CMK (cell line): Measurements from ENCODE around the gene TLR9.
"Not testable (repeated sequence)": the region's sequence is repeated elsewhere in the genome, so short reads cannot be mapped to it uniquely, and the experiment has no call there.

Experiments used
- DNase-seq: peaks from one replicate; pipeline ENCODE4 v3.0.0-alpha.2; 2010; ENCODE audit warnings: low read depth

The TLR9 gene, protein sequence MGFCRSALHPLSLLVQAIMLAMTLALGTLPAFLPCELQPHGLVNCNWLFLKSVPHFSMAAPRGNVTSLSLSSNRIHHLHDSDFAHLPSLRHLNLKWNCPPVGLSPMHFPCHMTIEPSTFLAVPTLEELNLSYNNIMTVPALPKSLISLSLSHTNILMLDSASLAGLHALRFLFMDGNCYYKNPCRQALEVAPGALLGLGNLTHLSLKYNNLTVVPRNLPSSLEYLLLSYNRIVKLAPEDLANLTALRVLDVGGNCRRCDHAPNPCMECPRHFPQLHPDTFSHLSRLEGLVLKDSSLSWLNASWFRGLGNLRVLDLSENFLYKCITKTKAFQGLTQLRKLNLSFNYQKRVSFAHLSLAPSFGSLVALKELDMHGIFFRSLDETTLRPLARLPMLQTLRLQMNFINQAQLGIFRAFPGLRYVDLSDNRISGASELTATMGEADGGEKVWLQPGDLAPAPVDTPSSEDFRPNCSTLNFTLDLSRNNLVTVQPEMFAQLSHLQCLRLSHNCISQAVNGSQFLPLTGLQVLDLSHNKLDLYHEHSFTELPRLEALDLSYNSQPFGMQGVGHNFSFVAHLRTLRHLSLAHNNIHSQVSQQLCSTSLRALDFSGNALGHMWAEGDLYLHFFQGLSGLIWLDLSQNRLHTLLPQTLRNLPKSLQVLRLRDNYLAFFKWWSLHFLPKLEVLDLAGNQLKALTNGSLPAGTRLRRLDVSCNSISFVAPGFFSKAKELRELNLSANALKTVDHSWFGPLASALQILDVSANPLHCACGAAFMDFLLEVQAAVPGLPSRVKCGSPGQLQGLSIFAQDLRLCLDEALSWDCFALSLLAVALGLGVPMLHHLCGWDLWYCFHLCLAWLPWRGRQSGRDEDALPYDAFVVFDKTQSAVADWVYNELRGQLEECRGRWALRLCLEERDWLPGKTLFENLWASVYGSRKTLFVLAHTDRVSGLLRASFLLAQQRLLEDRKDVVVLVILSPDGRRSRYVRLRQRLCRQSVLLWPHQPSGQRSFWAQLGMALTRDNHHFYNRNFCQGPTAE

DNA sequence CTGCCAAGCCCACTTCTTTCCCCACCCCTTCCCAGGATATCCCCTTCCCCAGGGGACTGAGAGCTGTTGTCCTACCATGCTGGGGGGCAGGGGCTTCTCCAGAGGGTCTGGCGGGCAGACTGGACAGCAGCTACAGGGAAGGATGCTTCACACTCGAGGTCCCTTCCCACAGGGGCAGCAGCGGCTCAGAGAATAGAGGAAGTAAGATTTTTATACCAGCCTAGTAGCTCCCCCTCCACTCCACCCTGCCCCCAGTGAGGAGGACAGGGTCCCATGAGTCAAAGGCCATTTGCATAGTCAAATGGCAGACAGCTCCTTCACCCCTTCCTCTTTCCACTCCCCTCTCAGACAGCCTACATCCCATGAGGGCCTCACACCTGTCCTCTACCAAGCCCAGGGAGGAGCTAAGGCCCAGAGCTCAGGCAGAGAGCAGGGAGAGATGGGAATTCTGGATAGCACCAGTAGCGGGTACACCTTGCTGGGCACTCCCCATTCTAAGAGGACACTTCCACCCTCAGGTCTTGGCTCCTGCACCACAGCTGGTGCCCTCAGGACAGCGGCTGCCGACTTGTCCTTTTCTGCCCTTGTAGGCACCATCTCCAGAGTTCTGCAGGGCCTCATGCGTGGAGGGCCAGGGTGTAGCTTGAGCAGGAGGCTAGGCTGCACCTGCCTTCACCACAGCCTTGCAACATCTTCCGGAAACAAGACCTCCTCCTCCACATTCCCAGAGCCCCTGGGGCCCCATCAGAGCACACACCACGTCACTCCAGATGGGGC is at the start of gene TLR9:
TLR9 (minus strand) TSS at position 194 of the 777 bp plus-strand sequence; CDS start at position 78, 116 bp downstream.
- DNase-seq = no peak

DNA sequence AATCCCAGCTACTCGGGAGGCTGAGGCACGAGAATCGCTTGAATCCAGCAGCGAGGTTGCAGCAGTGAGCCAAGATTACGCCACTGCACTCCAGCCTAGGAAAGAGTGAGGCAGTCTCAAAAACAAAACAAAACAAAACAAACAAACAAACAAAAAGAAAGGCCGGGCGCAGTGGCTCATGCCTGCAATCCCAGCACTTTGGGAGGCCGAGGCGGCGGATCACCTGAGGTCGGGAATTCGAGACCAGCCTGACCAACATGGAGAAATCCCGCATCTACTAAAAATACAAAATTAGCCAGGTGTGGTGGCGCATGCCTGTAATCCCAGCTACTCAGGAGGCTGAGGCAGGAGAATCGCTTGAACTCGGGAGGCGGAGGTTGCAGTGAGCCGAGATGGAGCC is 49.3 kb upstream of the TLR9 start:
- DNase-seq = not testable (repeated sequence)

DNA sequence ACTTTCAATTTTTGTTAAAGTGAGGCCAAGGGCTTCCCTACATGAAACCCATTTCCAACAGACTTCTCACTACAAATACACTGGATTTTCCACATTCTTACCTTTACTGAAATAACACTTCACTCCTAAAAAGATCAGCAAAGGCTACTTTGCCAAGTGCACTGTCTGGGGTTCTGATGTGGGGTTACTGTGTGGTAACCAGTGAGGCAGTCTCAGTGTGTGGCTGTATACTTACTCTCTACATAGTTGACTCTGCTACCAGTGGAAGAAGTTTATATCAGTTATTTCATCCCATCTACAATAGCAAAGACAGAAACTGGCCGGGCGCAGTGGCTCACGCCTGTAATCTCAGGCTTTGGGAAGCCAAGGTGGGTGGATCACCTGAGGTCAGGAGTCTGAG is 47.4 kb upstream of the TLR9 start:
- no peak for DNase-seq

DNA sequence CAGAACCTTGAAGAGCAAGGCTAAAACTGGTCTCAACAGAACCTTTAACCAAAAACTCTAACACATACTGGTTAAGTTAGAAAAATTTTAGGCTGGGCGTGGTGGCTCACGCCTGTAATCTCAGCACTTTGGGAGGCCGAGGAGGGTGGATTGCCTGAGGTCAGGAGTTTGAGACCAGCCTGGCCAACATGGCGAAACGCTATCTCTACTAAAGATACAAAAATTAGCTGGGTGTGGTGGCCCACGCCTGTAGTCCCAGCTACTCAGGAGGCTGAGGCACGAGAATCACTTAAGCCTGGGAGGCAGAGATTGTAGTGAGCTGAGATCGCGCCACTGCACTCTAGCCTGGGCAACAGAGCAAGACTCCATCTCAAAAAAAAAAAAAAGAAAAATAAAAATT is 46.7 kb upstream of the TLR9 start:
- not testable (repeated sequence) for DNase-seq

DNA sequence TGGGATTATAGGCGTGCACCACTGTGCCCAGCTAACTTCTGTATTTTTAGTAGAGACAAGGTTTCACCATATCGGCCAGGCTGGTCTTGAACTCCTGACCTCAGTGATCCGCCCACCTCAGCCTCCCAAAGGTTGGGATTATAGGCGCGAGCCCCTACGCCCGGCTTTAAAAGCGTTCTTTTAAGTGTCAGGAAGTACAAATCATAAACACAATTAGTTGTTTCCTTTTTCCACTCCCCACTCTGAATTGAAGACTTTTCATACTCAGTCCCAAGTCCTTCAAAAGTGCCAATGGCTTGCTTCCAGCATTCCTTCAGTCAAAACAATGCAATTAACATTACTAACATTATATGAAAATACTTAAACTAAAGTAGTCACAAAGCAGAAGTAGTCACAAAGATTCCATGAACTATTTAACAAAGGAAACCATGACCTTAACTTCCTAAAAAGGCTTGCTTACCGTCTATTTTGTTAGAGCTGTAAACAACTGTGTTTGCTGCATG is 44.9 kb upstream of the TLR9 start:
- DNase-seq = no peak

DNA sequence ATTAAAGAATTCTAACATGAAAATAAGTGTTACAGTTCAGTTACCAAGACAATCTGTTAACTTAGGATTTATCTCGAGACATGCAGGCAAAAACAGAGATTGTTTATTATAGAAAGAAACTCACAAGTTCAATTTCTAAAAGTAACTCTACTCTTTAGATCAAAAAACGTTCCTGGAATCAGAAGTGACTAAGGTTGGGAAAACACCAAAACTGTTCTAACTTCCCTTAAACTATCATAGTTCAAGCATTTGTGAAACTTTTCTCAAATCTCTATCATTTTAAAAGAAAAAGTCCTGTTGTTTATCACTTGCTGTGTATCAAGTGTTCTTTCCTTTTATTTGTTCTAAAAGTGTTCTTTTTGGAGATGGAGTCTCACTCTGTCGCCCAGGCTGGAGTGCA is 44.3 kb upstream of the TLR9 start:
- DNase-seq = no peak

DNA sequence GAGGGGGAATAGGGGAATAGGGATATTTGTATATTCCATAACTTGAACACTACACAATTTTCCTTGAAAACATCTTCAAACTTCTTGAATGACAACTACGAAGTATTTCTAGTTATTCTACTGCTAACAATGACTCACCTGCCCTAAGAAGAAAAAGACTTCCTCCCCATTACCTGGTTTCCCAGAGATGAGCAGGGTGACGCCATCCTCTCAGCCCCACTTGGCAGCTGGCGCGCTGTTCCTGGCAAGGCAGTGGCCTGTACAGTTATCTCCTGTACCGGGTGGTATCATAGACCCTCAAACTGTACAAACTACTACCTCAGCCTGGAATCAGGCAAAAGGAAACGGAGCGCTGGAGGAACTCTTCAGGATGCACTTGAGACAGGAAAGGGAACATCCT is 42.6 kb upstream of the TLR9 start:
- no peak for DNase-seq

DNA sequence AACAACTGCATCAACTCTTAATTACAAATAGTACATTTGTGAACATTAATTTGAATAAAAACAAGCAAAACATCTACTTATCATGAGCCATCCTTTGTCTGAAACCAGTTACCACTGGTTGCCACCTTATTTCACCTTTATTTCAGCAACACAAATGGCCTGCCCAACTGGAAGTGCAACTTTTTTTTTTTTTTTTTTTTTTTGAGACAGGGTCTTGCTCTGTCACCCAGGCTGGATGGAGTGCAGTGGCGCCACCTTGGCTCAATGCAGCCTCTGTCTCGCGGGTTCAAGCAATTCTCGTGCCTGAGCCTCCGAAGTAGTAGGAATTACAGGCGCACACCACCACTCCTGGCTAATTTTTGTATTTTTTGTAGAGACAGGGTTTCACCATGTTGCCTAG is 39.9 kb upstream of the TLR9 start:
- DNase-seq = no peak

DNA sequence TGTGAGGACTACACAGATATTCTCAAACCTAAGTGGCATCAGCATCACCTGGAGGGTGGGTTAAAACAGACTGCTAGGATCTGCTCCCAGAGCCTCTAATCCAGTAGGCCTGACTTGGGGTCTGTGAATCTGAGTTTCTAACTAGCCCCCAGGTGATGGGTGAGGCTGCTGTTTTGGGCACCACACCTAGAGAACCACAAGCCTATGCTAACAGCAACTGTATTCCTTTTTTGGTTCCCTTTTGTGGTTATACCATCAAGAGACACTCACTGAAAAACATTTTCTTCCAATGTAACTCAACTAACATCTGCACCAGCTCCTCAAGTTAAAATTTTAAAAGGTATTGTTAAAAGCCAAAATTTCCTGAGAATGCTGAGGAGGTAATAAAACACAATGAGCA is 37.0 kb upstream of the TLR9 start:
- no peak for DNase-seq

DNA sequence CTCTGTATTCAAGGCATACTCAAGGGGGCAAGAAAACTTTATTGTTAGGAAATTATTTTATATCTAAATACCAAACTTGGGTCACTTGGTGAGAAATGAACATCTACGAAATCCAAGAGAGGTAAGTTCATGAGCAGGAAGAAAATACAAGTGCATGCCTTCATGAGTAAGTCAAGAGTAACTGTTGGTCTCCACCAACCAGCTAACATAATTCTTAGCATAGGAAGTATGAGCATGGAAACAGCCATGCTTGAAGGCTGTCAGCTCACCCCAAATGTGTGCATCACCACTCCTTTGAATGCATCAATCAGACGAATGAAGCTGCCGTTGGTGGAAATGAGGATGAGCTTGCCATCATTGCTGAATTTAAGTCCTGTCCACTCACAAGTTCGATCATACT is 34.0 kb upstream of the TLR9 start:
- no peak for DNase-seq

DNA sequence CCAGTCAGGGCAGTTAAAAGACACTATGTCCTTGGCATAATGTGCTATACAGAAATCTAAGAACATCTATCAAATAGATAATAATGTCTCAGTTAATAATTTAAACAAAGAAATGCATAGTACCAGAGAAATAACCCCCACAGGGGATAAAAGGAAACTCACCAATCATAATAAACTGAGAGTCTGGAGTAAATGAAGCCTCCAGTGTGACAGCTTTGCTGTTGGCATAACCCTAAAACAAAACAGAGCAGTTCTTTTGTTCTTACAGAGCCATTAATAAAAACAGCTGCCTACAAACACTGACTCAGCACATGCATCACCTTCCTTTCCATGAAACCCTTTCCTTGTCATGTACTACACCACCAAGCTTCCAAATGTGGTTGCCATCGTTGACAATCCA is 33.6 kb upstream of the TLR9 start:
- DNase-seq = no peak

DNA sequence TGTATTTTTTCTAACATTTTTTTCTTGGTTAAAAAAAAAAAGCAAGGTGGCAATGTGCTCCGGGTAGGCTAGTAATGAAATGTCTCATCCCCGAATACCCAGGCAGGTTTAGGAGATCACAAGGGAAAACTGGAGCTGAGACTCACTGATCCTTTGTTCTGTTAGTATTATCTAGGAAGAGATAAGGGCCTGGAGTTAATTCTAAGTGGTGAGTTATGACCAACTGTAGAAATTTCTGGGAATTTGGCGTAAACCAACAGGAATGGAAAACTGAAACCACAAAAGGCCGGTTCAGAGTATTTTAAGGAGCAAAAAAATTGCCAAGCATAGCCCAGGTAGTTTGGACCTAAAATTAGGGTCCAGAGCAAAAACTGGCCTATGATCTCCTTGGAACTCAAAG is 32.5 kb upstream of the TLR9 start:
- no peak for DNase-seq

DNA sequence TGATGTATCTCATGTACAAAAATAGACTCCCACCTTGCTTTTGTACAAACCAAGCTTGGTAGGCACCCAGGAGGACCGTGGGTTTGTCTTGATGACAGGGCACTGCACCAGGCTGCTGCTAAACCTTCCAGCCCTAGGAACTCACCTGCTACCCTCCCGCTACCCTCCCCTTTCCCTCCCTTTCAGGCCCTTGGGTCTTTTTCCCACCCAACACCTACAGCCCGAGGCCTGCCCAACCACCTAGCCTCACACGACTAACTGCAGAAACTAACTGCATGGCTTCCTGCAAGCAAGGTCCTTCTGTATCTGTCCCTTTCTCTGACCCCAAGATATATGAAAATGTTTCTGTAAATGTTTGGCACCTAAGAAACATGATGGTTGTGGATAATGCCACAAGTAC is 31.2 kb upstream of the TLR9 start:
- DNase-seq = no peak

DNA sequence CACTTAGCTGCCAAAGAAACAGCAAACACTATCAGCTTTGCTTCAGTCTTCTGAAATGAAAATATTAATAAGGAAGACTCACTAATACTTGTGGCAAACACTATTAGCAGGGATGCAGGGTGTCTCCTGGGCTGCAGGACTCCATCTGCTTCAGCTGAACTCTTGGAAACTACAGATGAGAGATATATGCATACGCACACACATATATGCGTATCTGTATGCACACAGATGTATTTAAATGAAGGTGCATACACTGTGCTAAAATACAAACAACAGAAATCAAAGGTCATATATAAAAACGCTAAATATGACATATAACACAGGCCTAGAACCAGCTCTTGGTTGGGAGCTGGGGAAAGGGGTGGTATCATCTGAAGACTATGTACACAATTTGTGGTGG is 30.7 kb upstream of the TLR9 start:
- DNase-seq = no peak

DNA sequence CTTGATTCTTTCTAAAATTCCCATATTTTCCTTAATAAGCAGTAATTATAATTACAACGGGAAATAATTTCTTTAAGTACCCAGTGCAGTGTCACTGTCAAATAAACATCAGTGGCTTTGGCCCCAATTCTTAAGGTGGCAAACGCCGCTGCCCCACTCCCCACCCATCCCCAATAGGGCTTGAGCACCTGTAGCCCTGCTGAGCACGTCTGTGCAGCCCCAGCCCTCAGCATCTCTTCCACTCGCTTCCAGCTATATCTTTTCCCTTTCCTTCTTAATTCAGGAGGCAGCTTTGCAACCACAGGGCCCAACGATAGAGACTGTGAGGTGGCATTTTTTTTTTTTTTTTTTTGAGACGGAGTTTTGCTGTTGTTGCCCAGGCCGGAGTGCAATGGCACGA is 29.2 kb upstream of the TLR9 start:
- DNase-seq = no peak

DNA sequence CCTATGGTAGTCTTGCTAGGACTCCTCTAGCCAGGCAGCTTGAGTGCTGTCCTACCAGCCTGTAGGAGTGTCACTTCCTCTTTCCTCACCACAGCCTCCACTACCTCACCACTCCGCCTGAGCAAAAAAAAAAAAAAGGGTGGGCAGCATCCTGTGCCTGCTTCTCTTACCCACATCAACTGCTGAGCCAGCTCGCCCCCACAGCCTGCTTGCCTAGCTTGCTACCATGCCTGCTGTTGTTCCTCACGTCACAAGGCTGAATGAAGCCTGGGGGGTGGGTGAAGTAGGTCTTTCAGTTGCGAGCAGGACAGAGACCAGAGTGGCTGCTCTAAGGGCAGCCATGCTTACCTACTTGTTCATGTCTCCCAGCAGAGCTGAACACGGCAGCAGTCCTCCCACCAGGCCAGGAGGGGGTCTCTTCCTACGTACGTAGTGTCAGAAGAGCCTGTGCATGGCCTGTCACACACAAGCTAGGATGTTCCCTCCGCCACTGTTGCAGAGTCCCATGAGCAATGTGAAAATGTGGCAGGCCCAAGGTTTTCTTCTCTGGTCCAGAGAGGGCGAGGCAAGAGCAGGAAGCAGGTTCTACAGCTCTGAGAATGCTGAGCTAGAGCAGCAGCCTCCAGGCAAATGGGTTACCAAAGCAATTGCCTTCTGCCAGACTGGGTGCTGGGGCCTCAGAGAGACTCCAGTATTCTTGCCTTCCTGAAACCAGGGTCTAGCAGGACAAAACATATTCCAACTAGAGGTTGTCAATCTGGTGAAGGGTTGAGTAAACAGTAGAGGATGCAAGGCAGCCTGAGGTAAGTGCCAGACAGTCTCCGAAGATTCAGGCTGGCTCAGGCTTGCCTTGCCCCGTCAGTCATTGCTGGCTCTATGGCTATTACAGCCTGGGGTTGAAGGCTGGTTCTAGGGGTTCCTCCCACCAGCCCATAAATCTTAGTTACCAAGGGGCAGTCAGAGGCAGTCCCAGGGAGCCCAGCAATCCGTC is 28.2 kb upstream of the TLR9 start:
- DNase-seq = peak; percentile 83

DNA sequence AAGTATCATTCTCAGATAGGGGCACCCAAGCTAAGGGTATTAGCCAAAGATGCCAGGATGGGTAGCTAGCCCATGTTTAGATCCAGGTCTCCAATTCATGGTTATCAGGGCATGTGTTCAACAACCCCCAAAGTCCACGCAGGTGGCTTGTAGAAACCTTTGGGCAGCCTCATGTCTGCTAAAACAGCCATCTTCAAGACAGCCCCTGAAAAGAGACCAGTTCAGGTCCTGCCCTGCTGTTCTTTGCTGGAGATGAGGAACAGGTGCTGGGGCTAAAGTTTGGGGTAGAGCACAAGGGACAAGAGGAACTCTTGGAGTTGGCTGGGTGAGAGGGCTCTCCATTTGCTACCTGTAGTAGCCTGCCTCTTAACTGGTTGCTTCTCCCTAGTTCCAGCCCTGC is 24.7 kb upstream of the TLR9 start:
- no peak for DNase-seq

DNA sequence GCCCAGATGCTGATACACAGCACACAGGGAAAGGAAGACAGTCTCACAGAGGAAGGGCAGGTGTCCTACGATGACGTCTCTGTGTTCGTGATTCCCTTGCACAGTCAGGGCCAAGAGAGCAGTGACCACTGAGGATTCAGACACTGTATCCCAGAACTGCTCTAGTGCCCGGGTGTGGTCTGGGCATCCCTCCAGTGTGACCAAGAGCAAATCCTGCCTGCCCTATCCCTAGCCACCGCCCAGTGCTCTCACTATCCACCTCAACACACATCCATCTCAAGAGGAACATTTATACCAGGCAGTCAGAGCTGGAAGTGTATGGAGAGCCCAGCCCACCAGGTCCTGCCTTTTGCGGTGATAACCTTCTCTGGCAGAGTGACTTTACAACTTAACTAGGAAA is 24.2 kb upstream of the TLR9 start:
- no peak for DNase-seq

DNA sequence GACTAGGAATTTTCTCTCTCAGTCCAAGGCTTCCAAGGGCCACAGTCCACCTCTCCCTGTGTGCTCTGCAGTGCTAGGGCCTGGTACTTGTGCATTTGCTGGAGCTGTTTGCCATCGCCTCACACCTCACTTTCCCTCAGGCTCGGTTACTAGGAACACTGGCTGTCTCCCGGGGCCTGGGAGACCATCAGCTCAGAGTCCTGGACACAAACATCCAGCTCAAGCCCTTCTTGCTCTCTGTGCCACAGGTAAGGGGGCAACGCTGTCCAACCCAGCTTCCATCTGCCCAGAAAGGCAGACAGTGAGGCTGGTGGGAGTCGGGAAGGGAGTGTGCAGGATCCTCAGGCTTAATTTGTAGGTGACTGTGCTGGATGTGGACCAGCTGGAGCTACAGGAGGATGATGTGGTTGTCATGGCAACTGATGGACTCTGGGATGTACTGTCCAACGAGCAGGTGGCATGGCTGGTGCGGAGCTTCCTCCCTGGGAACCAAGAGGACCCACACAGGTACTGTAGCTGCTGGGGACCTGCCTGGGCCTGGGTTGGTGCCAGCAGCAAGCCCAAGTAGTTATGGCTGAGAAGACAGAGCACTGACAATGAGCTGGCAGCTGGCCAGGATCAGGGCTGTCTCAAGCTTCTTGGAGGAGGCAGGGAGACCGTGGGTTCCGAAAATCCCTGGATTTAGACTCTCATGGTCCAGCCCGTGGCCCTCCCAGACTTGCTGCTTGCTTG is 23.5 kb upstream of the TLR9 start:
- DNase-seq = no peak

DNA sequence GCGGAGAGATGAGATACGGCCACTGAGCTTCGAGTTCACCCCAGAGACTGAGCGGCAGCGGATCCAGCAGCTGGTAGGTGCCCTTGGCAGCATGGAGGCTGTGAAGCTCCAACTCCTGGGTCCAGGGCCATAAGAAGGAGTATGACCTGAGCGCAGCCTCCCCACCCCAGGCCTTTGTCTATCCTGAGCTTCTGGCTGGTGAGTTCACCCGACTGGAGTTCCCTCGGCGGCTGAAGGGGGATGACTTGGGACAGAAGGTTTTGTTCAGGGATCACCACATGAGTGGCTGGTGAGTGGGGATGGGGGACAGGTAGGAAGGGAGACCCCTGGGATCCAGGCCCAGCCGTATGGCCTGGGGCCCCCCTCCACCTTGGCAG is 22.7 kb upstream of the TLR9 start:
- DNase-seq = no peak
